Activated naive CD4-positive, alpha-beta T cell treated with anti-CD3 and anti-CD28 coated beads, Interleukin-2, amount 10 ng/mL, durations not matched to agents 7 days and 5 days (primary cell): ENCODE results near the gene ABCD3.

ENCODE experiments used
- CTCF ChIA-PET: fragments of 350-600 bp; sonication (Branson Sonifier 250); formaldehyde crosslinking; loops from one replicate; lab custom pipeline; 2021; ENCODE audit warnings: antibody characterized with exemption; lab: Charles Lee
- DNase-seq: peaks from one replicate; pipeline ENCODE4 v3.0.0-alpha.2; 2020
- H3K27ac Mint-ChIP-seq: one replicate; pipeline ENCODE4 v1.8.0; 2021; ENCODE audit warnings: mild to moderate bottlenecking, moderate library complexity, mixed read lengths
- H3K27me3 Mint-ChIP-seq: one replicate; pipeline ENCODE4 v1.8.0; 2021; ENCODE audit warnings: mild to moderate bottlenecking, mixed read lengths
- H3K36me3 Mint-ChIP-seq: one replicate; pipeline ENCODE4 v1.8.0; 2021; ENCODE audit warnings: mixed read lengths
- H3K4me1 Mint-ChIP-seq: one replicate; pipeline ENCODE4 v1.8.0; 2021; ENCODE audit warnings: mixed read lengths
- H3K4me3 Mint-ChIP-seq: one replicate; pipeline ENCODE4 v1.8.0; 2021; ENCODE audit warnings: mild to moderate bottlenecking, moderate library complexity, mixed read lengths
- H3K9me3 Mint-ChIP-seq: one replicate; pipeline ENCODE4 v1.8.0; 2021; ENCODE audit warnings: mixed read lengths

Gene ABCD3

GRCh38 chr1:94532077-94532476, 113.9 kb downstream of the ABCD3 start:
- H3K36me3 Mint-ChIP-seq, result no peaks in the 10 kb centered on the region
- H3K4me3 Mint-ChIP-seq, result no peak overlapping the region
- CTCF ChIA-PET, result no interaction called here
- peaks cover 19% of the 10 kb centered on the region for H3K27me3 Mint-ChIP-seq
- H3K9me3 Mint-ChIP-seq, result no peaks in the 10 kb centered on the region
- no peaks in the 10 kb centered on the region for H3K4me1 Mint-ChIP-seq
- no peak overlapping the region for H3K27ac Mint-ChIP-seq
- DNase-seq, result no peak

- Mint-ChIP-seq H3K27ac (no peak overlapping the region), H3K9me3 (no peaks in the 10 kb centered on the region), H3K4me1 (no peaks in the 10 kb centered on the region), H3K36me3 (no peaks in the 10 kb centered on the region), H3K27me3 (peaks cover 44% of the 10 kb centered on the region), H3K4me3 (no peak overlapping the region)
- no peak for DNase-seq
- CTCF ChIA-PET, result no interaction called here
These were observed 116.9 kb downstream of the ABCD3 start for GRCh38 chr1:94535095-94535494.

- peaks cover 2% of the 10 kb centered on the region for H3K4me1 Mint-ChIP-seq
- no peak overlapping the region for H3K27ac Mint-ChIP-seq
- no peaks in the 10 kb centered on the region for H3K36me3 Mint-ChIP-seq
- CTCF ChIA-PET, result no interaction called here
- H3K27me3 Mint-ChIP-seq, result peaks cover 51% of the 10 kb centered on the region
- DNase-seq, result no peak
- no peaks in the 10 kb centered on the region for H3K9me3 Mint-ChIP-seq
- no peak overlapping the region for H3K4me3 Mint-ChIP-seq
These were observed 117.7 kb downstream of the ABCD3 start for GRCh38 chr1:94535879-94536278.

GRCh38 chr1:94537254-94537653, 119.1 kb downstream of the ABCD3 start:
- CTCF ChIA-PET, result no interaction called here
- Mint-ChIP-seq H3K4me3 (no peak overlapping the region), H3K27me3 (peaks cover 65% of the 10 kb centered on the region), H3K4me1 (peaks cover 9% of the 10 kb centered on the region), H3K27ac (no peak overlapping the region), H3K9me3 (no peaks in the 10 kb centered on the region), H3K36me3 (no peaks in the 10 kb centered on the region)
- no peak for DNase-seq

- Mint-ChIP-seq H3K4me3 (no peak overlapping the region), H3K27me3 (peaks cover 68% of the 10 kb centered on the region), H3K4me1 (peaks cover 18% of the 10 kb centered on the region), H3K36me3 (no peaks in the 10 kb centered on the region), H3K9me3 (no peaks in the 10 kb centered on the region), H3K27ac (no peak overlapping the region)
- DNase-seq, result no peak
- CTCF ChIA-PET, result interaction anchor here (0.9 kb wide), 1 partner anchor 35 kb away, joined by 3 read pairs; no protein-coding TSS in a partner anchor
These were observed 120.1 kb downstream of the ABCD3 start for GRCh38 chr1:94538243-94538827.

GRCh38 chr1:94539496-94539895, 121.3 kb downstream of the ABCD3 start:
- H3K4me1 Mint-ChIP-seq, result peaks cover 18% of the 10 kb centered on the region
- no peaks in the 10 kb centered on the region for H3K9me3 Mint-ChIP-seq
- no peaks in the 10 kb centered on the region for H3K36me3 Mint-ChIP-seq
- DNase-seq, result no peak
- H3K27ac Mint-ChIP-seq, result no peak overlapping the region
- H3K4me3 Mint-ChIP-seq, result no peak overlapping the region
- peaks cover 73% of the 10 kb centered on the region for H3K27me3 Mint-ChIP-seq
- CTCF ChIA-PET, result interaction anchor here (0.9 kb wide), 1 partner anchor 33 kb away, joined by 3 read pairs; no protein-coding TSS in a partner anchor

- peaks cover 18% of the 10 kb centered on the region for H3K4me1 Mint-ChIP-seq
- DNase-seq, result no peak
- CTCF ChIA-PET, result no interaction called here
- peak overlapping the region; percentile 70 for H3K4me3 Mint-ChIP-seq
- H3K36me3 Mint-ChIP-seq, result no peaks in the 10 kb centered on the region
- no peaks in the 10 kb centered on the region for H3K9me3 Mint-ChIP-seq
- no peak overlapping the region for H3K27ac Mint-ChIP-seq
- peaks cover 80% of the 10 kb centered on the region for H3K27me3 Mint-ChIP-seq
These were observed 122.5 kb downstream of the ABCD3 start for GRCh38 chr1:94540440-94541245.

GRCh38 chr1:94541246-94542087, 123.3 kb downstream of the ABCD3 start, which contains the start of gene F3:
TSS of gene F3 (minus strand) at chr1:94541759. CDS start at chr1:94541636, 123 bp downstream.
- peak; percentile 73 for DNase-seq
- no peaks in the 10 kb centered on the region for H3K36me3 Mint-ChIP-seq
- H3K9me3 Mint-ChIP-seq, result no peaks in the 10 kb centered on the region
- H3K4me3 Mint-ChIP-seq, result peak within 1 kb of the TSS; percentile 70
- no peak within 1 kb of the TSS for H3K27ac Mint-ChIP-seq
- H3K4me1 Mint-ChIP-seq, result peaks cover 18% of the 10 kb centered on the region
- peaks cover 79% of the 10 kb centered on the region for H3K27me3 Mint-ChIP-seq
- CTCF ChIA-PET, result interaction anchor here (1.2 kb wide), 1 partner anchor 261 kb away, joined by 4 read pairs; no protein-coding TSS in a partner anchor

- no peak for DNase-seq
- Mint-ChIP-seq H3K4me1 (peaks cover 18% of the 10 kb centered on the region), H3K36me3 (no peaks in the 10 kb centered on the region), H3K4me3 (peak overlapping the region; percentile 70), H3K9me3 (no peaks in the 10 kb centered on the region), H3K27ac (no peak overlapping the region), H3K27me3 (peaks cover 80% of the 10 kb centered on the region)
- CTCF ChIA-PET, result interaction anchor here (1.0 to 1.2 kb wide), 2 partner anchors 62 to 260 kb away, joined by 3 to 4 read pairs; no protein-coding TSS in a partner anchor
These were observed 124.1 kb downstream of the ABCD3 start for GRCh38 chr1:94542088-94542870.

GRCh38 chr1:94543001-94543400, 124.8 kb downstream of the ABCD3 start:
- peaks cover 18% of the 10 kb centered on the region for H3K4me1 Mint-ChIP-seq
- no peaks in the 10 kb centered on the region for H3K9me3 Mint-ChIP-seq
- H3K27me3 Mint-ChIP-seq, result peaks cover 78% of the 10 kb centered on the region
- no peak overlapping the region for H3K27ac Mint-ChIP-seq
- no peak for DNase-seq
- H3K4me3 Mint-ChIP-seq, result peak overlapping the region; percentile 70
- CTCF ChIA-PET, result interaction anchor here (1.0 kb wide), 1 partner anchor 61 kb away, joined by 3 read pairs; no protein-coding TSS in a partner anchor
- H3K36me3 Mint-ChIP-seq, result no peaks in the 10 kb centered on the region

- Mint-ChIP-seq H3K4me3 (no peak overlapping the region), H3K9me3 (no peaks in the 10 kb centered on the region), H3K27me3 (peaks cover 68% of the 10 kb centered on the region), H3K27ac (no peak overlapping the region), H3K36me3 (no peaks in the 10 kb centered on the region), H3K4me1 (peaks cover 18% of the 10 kb centered on the region)
- CTCF ChIA-PET, result no interaction called here
- no peak for DNase-seq
These were observed 125.9 kb downstream of the ABCD3 start for GRCh38 chr1:94543893-94544635.

- H3K4me3 Mint-ChIP-seq, result no peak overlapping the region
- no peaks in the 10 kb centered on the region for H3K36me3 Mint-ChIP-seq
- CTCF ChIA-PET, result no interaction called here
- H3K9me3 Mint-ChIP-seq, result no peaks in the 10 kb centered on the region
- H3K27ac Mint-ChIP-seq, result no peak overlapping the region
- DNase-seq, result no peak
- H3K4me1 Mint-ChIP-seq, result peaks cover 18% of the 10 kb centered on the region
- H3K27me3 Mint-ChIP-seq, result peaks cover 64% of the 10 kb centered on the region
These were observed 126.7 kb downstream of the ABCD3 start for GRCh38 chr1:94544706-94545490.
